Liver (tissue), 9 donors: ENCODE measurements around the gene TADA2A. TPM values are rescaled to one million over a fixed set of nuclear protein-coding genes. Genes with fewer than 3 reads are reported as not detected.

Experiments
- DNase-seq: peaks from one replicate; pipeline ENCODE4 v3.0.0-alpha.2; 2017; ENCODE audit warnings: low spot score
- H3K27ac ChIP-seq, 2 donors: one replicate each; pipeline ENCODE4 v1.7.0; 2013; ENCODE audit warnings: inconsistent platforms in 2 of 2, low read length in 2 of 2, control low read depth in 1 of 2, low read depth in 1 of 2, mild to moderate bottlenecking in 1 of 2
- H3K27me3 ChIP-seq, 4 donors: one replicate each; pipeline versions ENCODE4 v1.6.1 to v1.7.0; 2013; ENCODE audit warnings: low read length in 3 of 4, inconsistent platforms in 1 of 4, mild to moderate bottlenecking in 1 of 4, moderate library complexity in 1 of 4; ENCODE audit not compliant: control insufficient read depth in 4 of 4, insufficient read depth in 4 of 4
- H3K36me3 ChIP-seq, 4 donors: one replicate each; pipeline versions ENCODE4 v1.6.1 to v1.7.0; 2013; ENCODE audit warnings: low read length in 3 of 4, mild to moderate bottlenecking in 3 of 4, low read depth in 1 of 4, moderate library complexity in 1 of 4; ENCODE audit not compliant: control insufficient read depth in 4 of 4, insufficient read depth in 3 of 4
- H3K4me1 ChIP-seq, 4 donors: one replicate each; pipeline versions ENCODE4 v1.6.1 to v1.7.0; 2013; ENCODE audit warnings: low read length in 3 of 4, mild to moderate bottlenecking in 3 of 4, moderate library complexity in 1 of 4; ENCODE audit not compliant: control insufficient read depth in 4 of 4, insufficient read depth in 4 of 4
- H3K4me3 ChIP-seq, 3 donors: one replicate each; pipeline versions ENCODE4 v1.6.1 to v1.7.0; 2013; ENCODE audit warnings: low read length in 3 of 3, control low read depth in 1 of 3, low read depth in 1 of 3, mild to moderate bottlenecking in 1 of 3
- H3K9ac ChIP-seq, 2 donors: one replicate each; pipeline ENCODE4 v1.7.0; 2013; ENCODE audit warnings: low read length in 2 of 2, mild to moderate bottlenecking in 2 of 2, moderate library complexity in 2 of 2, control low read depth in 1 of 2, low read depth in 1 of 2
- H3K9me3 ChIP-seq, 4 donors: one replicate each; pipeline versions ENCODE4 v1.6.1 to v1.7.0; 2013; ENCODE audit warnings: low read length in 3 of 4; ENCODE audit not compliant: control insufficient read depth in 4 of 4
- CTCF ChIP-seq: fragments of 150-350 bp; IDR thresholded peaks from 2 replicates; pipeline ENCODE4 v1.5.1; 2017; ENCODE audit warnings: improper control_type of control experiment, low read depth, low read length; ENCODE audit not compliant: missing input control
- EGR1 ChIP-seq, 2 donors: IDR thresholded peaks; 2 replicates each; pipeline ENCODE4 v1.6.1; 2016 to 2018; ENCODE audit warnings: antibody characterized with exemption in 2 of 2, low read depth in 2 of 2
- FOXA1 ChIP-seq: IDR thresholded peaks from 2 replicates; pipeline ENCODE4 v1.6.1; 2016; ENCODE audit warnings: antibody characterized with exemption
- FOXA2 ChIP-seq: IDR thresholded peaks from 2 replicates; pipeline ENCODE4 v1.6.1; 2016; ENCODE audit warnings: antibody characterized with exemption
- GABPA ChIP-seq, 2 donors: IDR thresholded peaks in 1 of 2; conservative IDR thresholded peaks in 1 of 2; 2 replicates each; pipeline ENCODE4 v1.6.1; 2016; ENCODE audit warnings: antibody characterized with exemption in 2 of 2, mild to moderate bottlenecking in 1 of 2, moderate library complexity in 1 of 2
- HNF4A ChIP-seq, 2 donors: conservative IDR thresholded peaks; 2 replicates each; pipeline ENCODE4 v1.6.1; 2016; ENCODE audit warnings: antibody characterized with exemption in 2 of 2, mild to moderate bottlenecking in 2 of 2
- HNF4G ChIP-seq: IDR thresholded peaks from 2 replicates; pipeline ENCODE4 v1.6.1; 2016; ENCODE audit warnings: antibody characterized with exemption
- JUND ChIP-seq, 2 donors: IDR thresholded peaks; 2 replicates each; pipeline ENCODE4 v1.6.1; 2016; ENCODE audit warnings: antibody characterized with exemption in 2 of 2
- NR2F2 ChIP-seq: IDR thresholded peaks from 2 replicates; pipeline ENCODE4 v1.6.1; 2016; ENCODE audit warnings: antibody characterized with exemption
- RAD21 ChIP-seq, 2 donors: IDR thresholded peaks; 2 replicates each; pipeline ENCODE4 v1.6.1; 2016; ENCODE audit warnings: antibody characterized with exemption in 2 of 2, mild to moderate bottlenecking in 2 of 2
- RXRA ChIP-seq, 2 donors: IDR thresholded peaks; 2 replicates each; pipeline ENCODE4 v1.6.1; 2017 to 2018; ENCODE audit warnings: antibody characterized with exemption in 2 of 2, mild to moderate bottlenecking in 1 of 2
- SP1 ChIP-seq: IDR thresholded peaks from 2 replicates; pipeline ENCODE4 v1.6.1; 2018; ENCODE audit warnings: antibody characterized with exemption, mild to moderate bottlenecking
- TAF1 ChIP-seq: conservative IDR thresholded peaks from 2 replicates; pipeline ENCODE4 v1.6.1; 2016; ENCODE audit warnings: antibody characterized with exemption, mild to moderate bottlenecking
- YY1 ChIP-seq: IDR thresholded peaks from 2 replicates; pipeline ENCODE4 v1.6.1; 2016; ENCODE audit warnings: antibody characterized with exemption, mild to moderate bottlenecking
- ZBTB33 ChIP-seq: IDR thresholded peaks from 2 replicates; pipeline ENCODE4 v1.6.1; 2016; ENCODE audit warnings: antibody characterized with exemption
- WGBS: extraction: QIAGEN DNeasy Blood & Tissue Kit; methylation state at CpG from one replicate; pipeline ENCODE4 v1.1.7; 2013; 5-methylcytosine and 5-hydroxymethylcytosine counted together
- polyA plus RNA-seq, 2 donors: library from polyadenylated mRNA; stranded (reverse) in 1 of 2; unstranded in 1 of 2; fragments of 200-250 nt in 1 of 2; fragments of >200 nt in 1 of 2; fragmentation: Nextera tagmentation in 1 of 2; extraction: Ambion mirVana in 1 of 2; gene quantifications; one replicate each; pipeline versions ENCODE4 v1.2.1 to v1.2.3, GENCODE V29; 2013 to 2015
- total RNA-seq, 2 donors: library from RNA; depleted of rRNA; stranded (reverse); fragments of >200 nt; gene quantifications; one replicate each; pipeline ENCODE4 v1.2.3, GENCODE V29; 2014
- TF ChIP-seq, protein P1 (sequence below): IDR thresholded peaks from 2 replicates; pipeline ENCODE4 v1.6.1; 2016; ENCODE audit warnings: antibody characterized with exemption, mild to moderate bottlenecking
- TF ChIP-seq, protein P2 (sequence below): IDR thresholded peaks from 2 replicates; pipeline ENCODE4 v1.6.1; 2016; ENCODE audit warnings: antibody characterized with exemption
- TF ChIP-seq, protein P3 (sequence below): IDR thresholded peaks from 2 replicates; pipeline ENCODE4 v1.6.1; 2016; ENCODE audit warnings: antibody characterized with exemption
- donor health status: healthy.
- donor health status: healthy.
- donor health status: healthy.
- donor health status: healthy.
- donor health status: healthy.

Gene TADA2A
- total and polyA plus RNA-seq, 4 donors, result 2.8 to 13.4 (median 8.2) TPM

DNA sequence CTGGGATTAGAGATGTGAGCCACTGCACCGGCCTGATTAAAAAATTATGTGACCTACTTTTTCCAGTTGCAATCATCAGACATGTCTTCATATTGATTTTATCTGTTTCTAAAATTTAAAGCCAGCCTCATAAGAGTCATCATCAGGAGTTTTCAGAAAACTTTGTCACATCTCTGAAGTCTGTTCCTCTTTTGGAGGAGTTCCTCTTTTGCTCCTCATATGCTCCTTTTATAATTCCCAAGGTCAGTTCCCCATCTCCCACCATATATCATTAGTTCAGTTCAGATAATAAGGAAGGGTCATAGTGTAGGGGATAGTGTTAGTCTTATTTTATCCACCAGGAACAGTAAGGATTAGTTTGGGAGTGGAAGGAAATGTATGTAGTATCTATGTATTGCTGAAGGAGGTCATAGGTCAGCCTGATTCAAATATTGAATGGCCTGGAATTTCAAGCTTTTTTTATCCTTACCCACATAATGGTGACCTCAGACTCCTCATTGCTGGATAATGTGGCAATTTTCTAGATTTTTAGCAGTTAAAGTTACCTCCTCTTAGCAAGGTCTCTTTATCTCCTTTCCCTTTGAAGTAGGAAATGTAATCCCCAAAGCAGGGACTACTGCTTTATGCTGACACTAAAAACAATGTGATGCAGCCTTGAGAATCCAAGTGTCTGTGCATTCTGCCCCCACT is 69.2 kb downstream of the TADA2A start (continued):
- TF ChIP-seq JUND (IDR thresholded peaks at IDR 0.05), result no peak
- TF ChIP-seq FOXA2, result no peak
- TF ChIP-seq RXRA (IDR thresholded peaks at IDR 0.05), result no peak
- no peak for TF ChIP-seq YY1
- no peak for TF ChIP-seq FOXA1
- TF ChIP-seq SP1, result no peak
- TF ChIP-seq HNF4G, result no peak
- no peak for TF ChIP-seq EGR1 (IDR thresholded peaks at IDR 0.05; ENCODE audit: low read depth in 2 of 2)

GRCh38 chr17:37476431-37477120 is 69.9 kb downstream of the TADA2A start:
- H3K9me3 ChIP-seq, result no peaks in the 10 kb centered on the region
- no peaks in the 10 kb centered on the region for H3K27me3 ChIP-seq
- no peaks in the 10 kb centered on the region for H3K4me1 ChIP-seq
- peaks cover 10 to 55% (median 35%) of the 10 kb centered on the region in 4 donors for H3K36me3 ChIP-seq
- no peak overlapping the region for H3K4me3 ChIP-seq
- no peak overlapping the region for H3K27ac ChIP-seq
- no peak overlapping the region for H3K9ac ChIP-seq
- DNase-seq, result no peak
- no peak for TF ChIP-seq EGR1 (IDR thresholded peaks at IDR 0.05; ENCODE audit: low read depth in 2 of 2)
- peak; percentile 62 for TF ChIP-seq NR2F2
- WGBS, result 82% methylated on average over 4 of the region's 4 CpGs

DNA sequence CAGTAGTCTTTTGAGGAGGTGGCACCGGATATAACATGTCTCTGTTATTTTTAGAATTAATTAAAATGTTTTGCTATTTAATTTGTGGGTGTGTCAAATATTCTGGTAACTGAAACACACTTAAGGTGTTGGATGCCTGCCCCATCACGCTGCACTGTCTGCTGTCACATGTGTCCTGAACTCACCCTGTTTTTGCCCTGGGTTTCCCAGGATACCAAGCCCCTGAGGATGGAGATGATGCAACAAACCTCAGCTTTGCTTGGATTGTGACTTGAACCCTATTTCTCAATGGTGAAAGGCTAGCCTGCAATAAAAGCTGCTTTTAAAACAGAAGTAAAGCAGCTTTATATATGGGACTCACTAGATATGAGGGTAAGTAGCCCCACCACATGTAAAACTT is 71.5 kb downstream of the TADA2A start:
- Histone ChIP-seq H3K9ac (no peak overlapping the region), H3K9me3 (no peaks in the 10 kb centered on the region), H3K4me1 (no peaks in the 10 kb centered on the region), H3K36me3 (peaks cover 8 to 48% (median 31%) of the 10 kb centered on the region in 4 donors), H3K4me3 (no peak overlapping the region), H3K27ac (no peak overlapping the region), H3K27me3 (no peaks in the 10 kb centered on the region)
- TF ChIP-seq RXRA (IDR thresholded peaks at IDR 0.05) (no peak), EGR1 (IDR thresholded peaks at IDR 0.05; ENCODE audit: low read depth in 2 of 2) (no peak), GABPA (IDR thresholded peaks at IDR 0.05 in 1 of 2, conservative IDR thresholded peaks at IDR 0.05 in 1 of 2) (no peak), HNF4A (conservative IDR thresholded peaks at IDR 0.05) (no peak), FOXA1 (no peak), YY1 (no peak), HNF4G (no peak), JUND (IDR thresholded peaks at IDR 0.05) (no peak), ZBTB33 (no peak), CTCF (no peak), RAD21 (IDR thresholded peaks at IDR 0.05) (no peak), FOXA2 (no peak), TAF1 (no peak), NR2F2 (no peak), SP1 (no peak)
- TF ChIP-seq, protein P1, sequence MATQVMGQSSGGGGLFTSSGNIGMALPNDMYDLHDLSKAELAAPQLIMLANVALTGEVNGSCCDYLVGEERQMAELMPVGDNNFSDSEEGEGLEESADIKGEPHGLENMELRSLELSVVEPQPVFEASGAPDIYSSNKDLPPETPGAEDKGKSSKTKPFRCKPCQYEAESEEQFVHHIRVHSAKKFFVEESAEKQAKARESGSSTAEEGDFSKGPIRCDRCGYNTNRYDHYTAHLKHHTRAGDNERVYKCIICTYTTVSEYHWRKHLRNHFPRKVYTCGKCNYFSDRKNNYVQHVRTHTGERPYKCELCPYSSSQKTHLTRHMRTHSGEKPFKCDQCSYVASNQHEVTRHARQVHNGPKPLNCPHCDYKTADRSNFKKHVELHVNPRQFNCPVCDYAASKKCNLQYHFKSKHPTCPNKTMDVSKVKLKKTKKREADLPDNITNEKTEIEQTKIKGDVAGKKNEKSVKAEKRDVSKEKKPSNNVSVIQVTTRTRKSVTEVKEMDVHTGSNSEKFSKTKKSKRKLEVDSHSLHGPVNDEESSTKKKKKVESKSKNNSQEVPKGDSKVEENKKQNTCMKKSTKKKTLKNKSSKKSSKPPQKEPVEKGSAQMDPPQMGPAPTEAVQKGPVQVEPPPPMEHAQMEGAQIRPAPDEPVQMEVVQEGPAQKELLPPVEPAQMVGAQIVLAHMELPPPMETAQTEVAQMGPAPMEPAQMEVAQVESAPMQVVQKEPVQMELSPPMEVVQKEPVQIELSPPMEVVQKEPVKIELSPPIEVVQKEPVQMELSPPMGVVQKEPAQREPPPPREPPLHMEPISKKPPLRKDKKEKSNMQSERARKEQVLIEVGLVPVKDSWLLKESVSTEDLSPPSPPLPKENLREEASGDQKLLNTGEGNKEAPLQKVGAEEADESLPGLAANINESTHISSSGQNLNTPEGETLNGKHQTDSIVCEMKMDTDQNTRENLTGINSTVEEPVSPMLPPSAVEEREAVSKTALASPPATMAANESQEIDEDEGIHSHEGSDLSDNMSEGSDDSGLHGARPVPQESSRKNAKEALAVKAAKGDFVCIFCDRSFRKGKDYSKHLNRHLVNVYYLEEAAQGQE, result no peak
- TF ChIP-seq, protein P2, sequence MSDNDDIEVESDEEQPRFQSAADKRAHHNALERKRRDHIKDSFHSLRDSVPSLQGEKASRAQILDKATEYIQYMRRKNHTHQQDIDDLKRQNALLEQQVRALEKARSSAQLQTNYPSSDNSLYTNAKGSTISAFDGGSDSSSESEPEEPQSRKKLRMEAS, result no peak
- TF ChIP-seq, protein P3, sequence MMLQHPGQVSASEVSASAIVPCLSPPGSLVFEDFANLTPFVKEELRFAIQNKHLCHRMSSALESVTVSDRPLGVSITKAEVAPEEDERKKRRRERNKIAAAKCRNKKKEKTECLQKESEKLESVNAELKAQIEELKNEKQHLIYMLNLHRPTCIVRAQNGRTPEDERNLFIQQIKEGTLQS, result no peak
- 89% methylated on average over 2 of the region's 2 CpGs for WGBS
- DNase-seq, result no peak
